Measurements from ENCODE around the gene CDKAL1. TPM values are rescaled to one million over a fixed set of nuclear protein-coding genes. Genes with fewer than 3 reads are reported as not detected.

Gene CDKAL1
- total and polyA plus RNA-seq, 10 of the 15 experiments (the other 5 are each of a cell fraction or from before 2014, with no cell fraction given): 10.7 to 26.9 (median 17.3) TPM

DNA sequence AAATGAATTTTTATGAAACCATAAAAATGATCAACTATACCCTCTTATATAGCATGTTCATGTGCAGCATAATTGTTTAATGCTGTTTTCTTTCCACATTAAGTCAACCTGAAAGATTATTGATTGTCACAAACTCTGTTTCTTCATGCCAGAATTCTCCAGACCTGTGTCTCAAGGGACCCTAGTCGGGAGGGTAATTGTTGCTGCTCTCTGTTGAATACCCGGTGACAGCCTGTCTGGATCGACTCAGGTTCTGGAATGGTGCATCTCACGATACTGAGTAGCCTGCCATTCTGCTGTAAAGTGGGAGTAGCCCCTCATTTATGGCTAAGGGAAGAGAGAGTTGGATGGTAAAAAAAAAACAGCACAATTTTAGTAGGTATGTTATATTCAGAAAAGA is 609.4 kb downstream of the CDKAL1 start:
- DNase-seq (ENCODE audit: low read depth, low spot score) (no peak), FAIRE-seq (no peak), ATAC-seq (no peak)
- Histone ChIP-seq H3K9ac (ENCODE audit: control insufficient read depth, insufficient read depth, low read length) (no peak overlapping the region), H2AFZ (ENCODE audit: control insufficient read depth, low read depth, low read length) (no peak overlapping the region), H3K4me2 (ENCODE audit: control insufficient read depth, insufficient read depth) (no peak overlapping the region), H3K79me2 (ENCODE audit: control insufficient read depth, insufficient read depth, low read length) (no peaks in the 10 kb centered on the region), H3K4me1 (ENCODE audit: control insufficient read depth, insufficient read depth, low read length) (no peaks in the 10 kb centered on the region), H3K27ac (ENCODE audit: control insufficient read depth, insufficient read depth) (no peak overlapping the region), H3K27me3 (replicated peaks in 1 of 2; ENCODE audit: control insufficient read depth in 2 of 2, insufficient read depth in 2 of 2, low read length in 1 of 2) (no peaks in the 10 kb centered on the region), H4K20me1 (ENCODE audit: control insufficient read depth, insufficient read depth) (no peaks in the 10 kb centered on the region), H3K36me3 (ENCODE audit: control insufficient read depth in 2 of 2, insufficient read depth in 2 of 2, low read length in 1 of 2) (no peaks in the 10 kb centered on the region), H3K9me3 (replicated peaks; ENCODE audit: control insufficient read depth, insufficient read depth, low read length) (no peaks in the 10 kb centered on the region), H3K4me3 (no peak overlapping the region)
- no TSS peak for BruUV-seq (replicated peaks)
- ChIA-PET CTCF (interaction anchor here (1.2 kb wide), 1 partner anchor 14 kb away, joined by 3 read pairs; no protein-coding TSS in a partner anchor), RAD21 (ENCODE audit: unreplicated experiment) (interaction anchor here (0.6 kb wide), 1 partner anchor 27 kb away, joined by 3 read pairs; no protein-coding TSS in a partner anchor), SMC1A (ENCODE audit: uncharacterized antibody, unreplicated experiment) (interaction anchor here (5.4 kb wide), 1 partner anchor 14 kb away, joined by 32 read pairs; no protein-coding TSS in a partner anchor), POLR2A (no interaction called here)
- in situ Hi-C loops (cut with MboI) (no loop called here), intact Hi-C loops (cut with micrococcal nuclease; ENCODE audit: unreplicated experiment) (no loop called here)
- 98% methylated on average over 4 of the region's 4 CpGs for WGBS (ENCODE audit: insufficient coverage, insufficient replicate concordance, low lambda C conversion rate, missing lambda C conversion rate)
- TF ChIP-seq KLF5 (IDR thresholded peaks at IDR 0.05; ENCODE audit: partially characterized antibody) (no peak), HDGF (IDR thresholded peaks at IDR 0.05) (no peak), POU2F2 (IDR thresholded peaks at IDR 0.05; ENCODE audit: borderline replicate concordance, low read depth, low read length) (no peak), JUNB (IDR thresholded peaks at IDR 0.05) (no peak), JUND (IDR thresholded peaks at IDR 0.05; ENCODE audit: low read depth, low read length) (no peak), CHD2 (IDR thresholded peaks at IDR 0.05; ENCODE audit: borderline replicate concordance, low read depth, low read length) (no peak), MAX (IDR thresholded peaks at IDR 0.05; ENCODE audit: low read depth, low read length) (no peak), MTA2 (IDR thresholded peaks at IDR 0.05; ENCODE audit: low read depth) (no peak), EP300 (IDR thresholded peaks at IDR 0.05; ENCODE audit: borderline replicate concordance in 1 of 2, control insufficient read depth in 1 of 2, low read depth in 2 of 2, low read length in 2 of 2) (no peak), ETV6 (conservative IDR thresholded peaks at IDR 0.05 in 1 of 2, IDR thresholded peaks at IDR 0.05 in 1 of 2; ENCODE audit: borderline replicate concordance in 1 of 2, low read depth in 1 of 2) (no peak), RCOR1 (conservative IDR thresholded peaks at IDR 0.05; ENCODE audit: low read depth, low read length) (no peak), NBN (IDR thresholded peaks at IDR 0.05) (no peak), CBX3 (IDR thresholded peaks at IDR 0.05; ENCODE audit: borderline replicate concordance, low read depth) (no peak)
- TF ChIP-seq, protein P1, sequence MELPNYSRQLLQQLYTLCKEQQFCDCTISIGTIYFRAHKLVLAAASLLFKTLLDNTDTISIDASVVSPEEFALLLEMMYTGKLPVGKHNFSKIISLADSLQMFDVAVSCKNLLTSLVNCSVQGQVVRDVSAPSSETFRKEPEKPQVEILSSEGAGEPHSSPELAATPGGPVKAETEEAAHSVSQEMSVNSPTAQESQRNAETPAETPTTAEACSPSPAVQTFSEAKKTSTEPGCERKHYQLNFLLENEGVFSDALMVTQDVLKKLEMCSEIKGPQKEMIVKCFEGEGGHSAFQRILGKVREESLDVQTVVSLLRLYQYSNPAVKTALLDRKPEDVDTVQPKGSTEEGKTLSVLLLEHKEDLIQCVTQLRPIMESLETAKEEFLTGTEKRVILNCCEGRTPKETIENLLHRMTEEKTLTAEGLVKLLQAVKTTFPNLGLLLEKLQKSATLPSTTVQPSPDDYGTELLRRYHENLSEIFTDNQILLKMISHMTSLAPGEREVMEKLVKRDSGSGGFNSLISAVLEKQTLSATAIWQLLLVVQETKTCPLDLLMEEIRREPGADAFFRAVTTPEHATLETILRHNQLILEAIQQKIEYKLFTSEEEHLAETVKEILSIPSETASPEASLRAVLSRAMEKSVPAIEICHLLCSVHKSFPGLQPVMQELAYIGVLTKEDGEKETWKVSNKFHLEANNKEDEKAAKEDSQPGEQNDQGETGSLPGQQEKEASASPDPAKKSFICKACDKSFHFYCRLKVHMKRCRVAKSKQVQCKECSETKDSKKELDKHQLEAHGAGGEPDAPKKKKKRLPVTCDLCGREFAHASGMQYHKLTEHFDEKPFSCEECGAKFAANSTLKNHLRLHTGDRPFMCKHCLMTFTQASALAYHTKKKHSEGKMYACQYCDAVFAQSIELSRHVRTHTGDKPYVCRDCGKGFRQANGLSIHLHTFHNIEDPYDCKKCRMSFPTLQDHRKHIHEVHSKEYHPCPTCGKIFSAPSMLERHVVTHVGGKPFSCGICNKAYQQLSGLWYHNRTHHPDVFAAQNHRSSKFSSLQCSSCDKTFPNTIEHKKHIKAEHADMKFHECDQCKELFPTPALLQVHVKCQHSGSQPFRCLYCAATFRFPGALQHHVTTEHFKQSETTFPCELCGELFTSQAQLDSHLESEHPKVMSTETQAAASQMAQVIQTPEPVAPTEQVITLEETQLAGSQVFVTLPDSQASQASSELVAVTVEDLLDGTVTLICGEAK (IDR thresholded peaks at IDR 0.05; ENCODE audit: borderline replicate concordance): no peak
